ENCODE results near the gene NAV1.

Gene NAV1

GRCh38 chr1:201566933-201567801 lies 28.2 kb downstream of the NAV1 start:
- no peak overlapping the region for H3K4me3 ChIP-seq (ENCODE audit: extremely low read depth, insufficient read depth, low read length, poor library complexity, severe bottlenecking)
- H3K4me1 ChIP-seq (ENCODE audit: control insufficient read depth, insufficient read depth, low read length, poor library complexity, severe bottlenecking) = peaks cover 18% of the 10 kb centered on the region
- no peak overlapping the region for H3K27ac ChIP-seq (ENCODE audit: low read depth, low read length, severe bottlenecking)
- 92 to 100% methylated on average over 2 to 8 of the region's 10 CpGs for WGBS, 2 experiments (ENCODE audit: insufficient coverage in 2 of 2)
- peaks cover 12% of the 10 kb centered on the region for H3K36me3 ChIP-seq (ENCODE audit: control insufficient read depth, insufficient read depth, low read length)
- no peaks in the 10 kb centered on the region for H3K9me3 ChIP-seq (ENCODE audit: control insufficient read depth, low read length)

- 96 to 100% methylated on average over 1 to 5 of the region's 6 CpGs for WGBS, 2 experiments (ENCODE audit: insufficient coverage in 2 of 2)
- H3K4me1 ChIP-seq (ENCODE audit: control insufficient read depth, insufficient read depth, low read length, poor library complexity, severe bottlenecking) = peaks cover 12% of the 10 kb centered on the region
- no peaks in the 10 kb centered on the region for H3K9me3 ChIP-seq (ENCODE audit: control insufficient read depth, low read length)
- H3K36me3 ChIP-seq (ENCODE audit: control insufficient read depth, insufficient read depth, low read length) = peaks cover 8% of the 10 kb centered on the region
- no peak overlapping the region for H3K27ac ChIP-seq (ENCODE audit: low read depth, low read length, severe bottlenecking)
- no peak overlapping the region for H3K4me3 ChIP-seq (ENCODE audit: extremely low read depth, insufficient read depth, low read length, poor library complexity, severe bottlenecking)
These were observed 29.3 kb downstream of the NAV1 start for GRCh38 chr1:201568265-201568664.

GRCh38 chr1:201568859-201569294 lies 29.9 kb downstream of the NAV1 start:
- H3K4me3 ChIP-seq (ENCODE audit: extremely low read depth, insufficient read depth, low read length, poor library complexity, severe bottlenecking) = no peak overlapping the region
- H3K36me3 ChIP-seq (ENCODE audit: control insufficient read depth, insufficient read depth, low read length) = peaks cover 5% of the 10 kb centered on the region
- no peaks in the 10 kb centered on the region for H3K9me3 ChIP-seq (ENCODE audit: control insufficient read depth, low read length)
- peaks cover 12% of the 10 kb centered on the region for H3K4me1 ChIP-seq (ENCODE audit: control insufficient read depth, insufficient read depth, low read length, poor library complexity, severe bottlenecking)
- no peak overlapping the region for H3K27ac ChIP-seq (ENCODE audit: low read depth, low read length, severe bottlenecking)
- WGBS, 2 experiments (ENCODE audit: insufficient coverage in 2 of 2) = 80 to 86% methylated on average over 2 to 4 of the region's 4 CpGs

- H3K36me3 ChIP-seq (ENCODE audit: control insufficient read depth, insufficient read depth, low read length) = peaks cover 2% of the 10 kb centered on the region
- no peaks in the 10 kb centered on the region for H3K9me3 ChIP-seq (ENCODE audit: control insufficient read depth, low read length)
- no peak overlapping the region for H3K4me3 ChIP-seq (ENCODE audit: extremely low read depth, insufficient read depth, low read length, poor library complexity, severe bottlenecking)
- H3K4me1 ChIP-seq (ENCODE audit: control insufficient read depth, insufficient read depth, low read length, poor library complexity, severe bottlenecking) = peaks cover 12% of the 10 kb centered on the region
- H3K27ac ChIP-seq (ENCODE audit: low read depth, low read length, severe bottlenecking) = no peak overlapping the region
- WGBS, 2 experiments (ENCODE audit: insufficient coverage in 2 of 2) = 94 to 95% methylated on average over 3 to 4 of the region's 4 CpGs
These were observed 31.4 kb downstream of the NAV1 start for GRCh38 chr1:201570181-201570885.

- Histone ChIP-seq H3K4me1 (ENCODE audit: control insufficient read depth, insufficient read depth, low read length, poor library complexity, severe bottlenecking) (peaks cover 12% of the 10 kb centered on the region), H3K36me3 (ENCODE audit: control insufficient read depth, insufficient read depth, low read length) (peaks cover 2% of the 10 kb centered on the region), H3K9me3 (ENCODE audit: control insufficient read depth, low read length) (no peaks in the 10 kb centered on the region), H3K27ac (ENCODE audit: low read depth, low read length, severe bottlenecking) (no peak overlapping the region), H3K4me3 (ENCODE audit: extremely low read depth, insufficient read depth, low read length, poor library complexity, severe bottlenecking) (no peak overlapping the region)
- WGBS, 2 experiments (ENCODE audit: insufficient coverage in 2 of 2) = 92 to 94% methylated on average over 8 to 9 of the region's 10 CpGs
These were observed 32.1 kb downstream of the NAV1 start for GRCh38 chr1:201570886-201571624.

- H3K36me3 ChIP-seq (ENCODE audit: control insufficient read depth, insufficient read depth, low read length) = no peaks in the 10 kb centered on the region
- 69 to 78% methylated on average over 3 to 4 of the region's 4 CpGs for WGBS, 2 experiments (ENCODE audit: insufficient coverage in 2 of 2)
- H3K27ac ChIP-seq (ENCODE audit: low read depth, low read length, severe bottlenecking) = no peak overlapping the region
- no peak overlapping the region for H3K4me3 ChIP-seq (ENCODE audit: extremely low read depth, insufficient read depth, low read length, poor library complexity, severe bottlenecking)
- H3K9me3 ChIP-seq (ENCODE audit: control insufficient read depth, low read length) = no peaks in the 10 kb centered on the region
- peaks cover 7% of the 10 kb centered on the region for H3K4me1 ChIP-seq (ENCODE audit: control insufficient read depth, insufficient read depth, low read length, poor library complexity, severe bottlenecking)
These were observed 34.1 kb downstream of the NAV1 start for GRCh38 chr1:201573030-201573429.

GRCh38 chr1:201573923-201574322 lies 35.0 kb downstream of the NAV1 start:
- 84 to 90% methylated on average over 5 of the region's 6 CpGs for WGBS, 2 experiments (ENCODE audit: insufficient coverage in 2 of 2)
- Histone ChIP-seq H3K4me3 (ENCODE audit: extremely low read depth, insufficient read depth, low read length, poor library complexity, severe bottlenecking) (no peak overlapping the region), H3K4me1 (ENCODE audit: control insufficient read depth, insufficient read depth, low read length, poor library complexity, severe bottlenecking) (peaks cover 9% of the 10 kb centered on the region), H3K9me3 (ENCODE audit: control insufficient read depth, low read length) (no peaks in the 10 kb centered on the region), H3K27ac (ENCODE audit: low read depth, low read length, severe bottlenecking) (no peak overlapping the region), H3K36me3 (ENCODE audit: control insufficient read depth, insufficient read depth, low read length) (no peaks in the 10 kb centered on the region)

- 79 to 80% methylated on average over 1 of the region's 3 CpGs for WGBS, 2 experiments (ENCODE audit: insufficient coverage in 2 of 2)
- peaks cover 7% of the 10 kb centered on the region for H3K4me1 ChIP-seq (ENCODE audit: control insufficient read depth, insufficient read depth, low read length, poor library complexity, severe bottlenecking)
- H3K4me3 ChIP-seq (ENCODE audit: extremely low read depth, insufficient read depth, low read length, poor library complexity, severe bottlenecking) = no peak overlapping the region
- H3K9me3 ChIP-seq (ENCODE audit: control insufficient read depth, low read length) = no peaks in the 10 kb centered on the region
- no peak overlapping the region for H3K27ac ChIP-seq (ENCODE audit: low read depth, low read length, severe bottlenecking)
- no peaks in the 10 kb centered on the region for H3K36me3 ChIP-seq (ENCODE audit: control insufficient read depth, insufficient read depth, low read length)
These were observed 37.0 kb downstream of the NAV1 start for GRCh38 chr1:201575912-201576311.

- no peak overlapping the region for H3K27ac ChIP-seq (ENCODE audit: low read depth, low read length, severe bottlenecking)
- no peak overlapping the region for H3K4me3 ChIP-seq (ENCODE audit: extremely low read depth, insufficient read depth, low read length, poor library complexity, severe bottlenecking)
- H3K36me3 ChIP-seq (ENCODE audit: control insufficient read depth, insufficient read depth, low read length) = no peaks in the 10 kb centered on the region
- H3K9me3 ChIP-seq (ENCODE audit: control insufficient read depth, low read length) = no peaks in the 10 kb centered on the region
- H3K4me1 ChIP-seq (ENCODE audit: control insufficient read depth, insufficient read depth, low read length, poor library complexity, severe bottlenecking) = peaks cover 7% of the 10 kb centered on the region
These were observed 38.0 kb downstream of the NAV1 start for GRCh38 chr1:201576914-201577313.

GRCh38 chr1:201578008-201578888 lies 39.3 kb downstream of the NAV1 start:
- no peaks in the 10 kb centered on the region for H3K36me3 ChIP-seq (ENCODE audit: control insufficient read depth, insufficient read depth, low read length)
- H3K27ac ChIP-seq (ENCODE audit: low read depth, low read length, severe bottlenecking) = no peak overlapping the region
- no peak overlapping the region for H3K4me3 ChIP-seq (ENCODE audit: extremely low read depth, insufficient read depth, low read length, poor library complexity, severe bottlenecking)
- 79 to 89% methylated on average over 2 to 3 of the region's 5 CpGs for whole genome bisulfite sequencing, 2 experiments (ENCODE audit: insufficient coverage in 2 of 2)
- no peaks in the 10 kb centered on the region for H3K9me3 ChIP-seq (ENCODE audit: control insufficient read depth, low read length)
- peaks cover 14% of the 10 kb centered on the region for H3K4me1 ChIP-seq (ENCODE audit: control insufficient read depth, insufficient read depth, low read length, poor library complexity, severe bottlenecking)
